ENCODE data around the gene COTL1. TPM values are rescaled to one million over a fixed set of nuclear protein-coding genes. Genes with fewer than 3 reads are reported as not detected.

The COTL1 gene
- polyA plus RNA-seq, 1 donor, result 60.8 TPM

- Histone ChIP-seq H3K27me3 (ENCODE audit: control insufficient read depth, insufficient read depth, low read length) (no peaks in the 10 kb centered on the region), H3K27ac (ENCODE audit: low read length) (no peak overlapping the region), H3K4me1 (ENCODE audit: control insufficient read depth, insufficient read depth, low read length) (no peaks in the 10 kb centered on the region), H3K36me3 (ENCODE audit: control insufficient read depth, insufficient read depth, low read length) (peaks cover 82% of the 10 kb centered on the region), H3K9me3 (ENCODE audit: control insufficient read depth, low read depth, low read length) (peaks cover 14% of the 10 kb centered on the region), H3K4me3 (ENCODE audit: low read length) (no peak overlapping the region)
- WGBS (ENCODE audit: insufficient coverage, low lambda C conversion rate), result no CpG with 5 or more reads among the region's 11 CpGs
- no peak for DNase-seq
These were observed 40.8 kb upstream of the COTL1 start for GRCh38 chr16:84658690-84659089.

GRCh38 chr16:84657229-84657837 lies 39.5 kb upstream of the COTL1 start:
- WGBS (ENCODE audit: insufficient coverage, low lambda C conversion rate), result no CpG with 5 or more reads among the region's 50 CpGs
- Histone ChIP-seq H3K4me3 (ENCODE audit: low read length) (no peak overlapping the region), H3K4me1 (ENCODE audit: control insufficient read depth, insufficient read depth, low read length) (no peaks in the 10 kb centered on the region), H3K36me3 (ENCODE audit: control insufficient read depth, insufficient read depth, low read length) (peaks cover 79% of the 10 kb centered on the region), H3K27me3 (ENCODE audit: control insufficient read depth, insufficient read depth, low read length) (no peaks in the 10 kb centered on the region), H3K27ac (ENCODE audit: low read length) (no peak overlapping the region), H3K9me3 (ENCODE audit: control insufficient read depth, low read depth, low read length) (peaks cover 14% of the 10 kb centered on the region)
- no peak for DNase-seq

- no peaks in the 10 kb centered on the region for H3K27me3 ChIP-seq (ENCODE audit: control insufficient read depth, insufficient read depth, low read length)
- peaks cover 76% of the 10 kb centered on the region for H3K36me3 ChIP-seq (ENCODE audit: control insufficient read depth, insufficient read depth, low read length)
- no peak overlapping the region for H3K4me3 ChIP-seq (ENCODE audit: low read length)
- peaks cover 11% of the 10 kb centered on the region for H3K9me3 ChIP-seq (ENCODE audit: control insufficient read depth, low read depth, low read length)
- no peak overlapping the region for H3K27ac ChIP-seq (ENCODE audit: low read length)
- no CpG with 5 or more reads among the region's 22 CpGs for WGBS (ENCODE audit: insufficient coverage, low lambda C conversion rate)
- H3K4me1 ChIP-seq (ENCODE audit: control insufficient read depth, insufficient read depth, low read length), result no peaks in the 10 kb centered on the region
- no peak for DNase-seq
These were observed 38.8 kb upstream of the COTL1 start for GRCh38 chr16:84656649-84657048.

GRCh38 chr16:84654998-84655397 lies 37.1 kb upstream of the COTL1 start:
- Histone ChIP-seq H3K9me3 (ENCODE audit: control insufficient read depth, low read depth, low read length) (peaks cover 9% of the 10 kb centered on the region), H3K4me1 (ENCODE audit: control insufficient read depth, insufficient read depth, low read length) (peaks cover 2% of the 10 kb centered on the region), H3K36me3 (ENCODE audit: control insufficient read depth, insufficient read depth, low read length) (peaks cover 70% of the 10 kb centered on the region), H3K27ac (ENCODE audit: low read length) (no peak overlapping the region), H3K27me3 (ENCODE audit: control insufficient read depth, insufficient read depth, low read length) (no peaks in the 10 kb centered on the region), H3K4me3 (ENCODE audit: low read length) (no peak overlapping the region)
- DNase-seq, result no peak
- WGBS (ENCODE audit: insufficient coverage, low lambda C conversion rate), result 100% methylated on average over 1 of the region's 6 CpGs

GRCh38 chr16:84654238-84654637 lies 36.4 kb upstream of the COTL1 start:
- no peak overlapping the region for H3K4me3 ChIP-seq (ENCODE audit: low read length)
- WGBS (ENCODE audit: insufficient coverage, low lambda C conversion rate), result no CpG with 5 or more reads among the region's 3 CpGs
- no peak for DNase-seq
- peaks cover 63% of the 10 kb centered on the region for H3K36me3 ChIP-seq (ENCODE audit: control insufficient read depth, insufficient read depth, low read length)
- H3K4me1 ChIP-seq (ENCODE audit: control insufficient read depth, insufficient read depth, low read length), result peaks cover 2% of the 10 kb centered on the region
- H3K27me3 ChIP-seq (ENCODE audit: control insufficient read depth, insufficient read depth, low read length), result no peaks in the 10 kb centered on the region
- H3K27ac ChIP-seq (ENCODE audit: low read length), result no peak overlapping the region
- H3K9me3 ChIP-seq (ENCODE audit: control insufficient read depth, low read depth, low read length), result peaks cover 9% of the 10 kb centered on the region

GRCh38 chr16:84652566-84652965 lies 34.7 kb upstream of the COTL1 start:
- no CpG with 5 or more reads among the region's 7 CpGs for WGBS (ENCODE audit: insufficient coverage, low lambda C conversion rate)
- no peaks in the 10 kb centered on the region for H3K27me3 ChIP-seq (ENCODE audit: control insufficient read depth, insufficient read depth, low read length)
- peaks cover 46% of the 10 kb centered on the region for H3K36me3 ChIP-seq (ENCODE audit: control insufficient read depth, insufficient read depth, low read length)
- no peak for DNase-seq
- H3K4me3 ChIP-seq (ENCODE audit: low read length), result no peak overlapping the region
- no peak overlapping the region for H3K27ac ChIP-seq (ENCODE audit: low read length)
- peaks cover 8% of the 10 kb centered on the region for H3K9me3 ChIP-seq (ENCODE audit: control insufficient read depth, low read depth, low read length)
- peaks cover 6% of the 10 kb centered on the region for H3K4me1 ChIP-seq (ENCODE audit: control insufficient read depth, insufficient read depth, low read length)

- H3K27ac ChIP-seq (ENCODE audit: low read length), result no peak overlapping the region
- peaks cover 8% of the 10 kb centered on the region for H3K4me1 ChIP-seq (ENCODE audit: control insufficient read depth, insufficient read depth, low read length)
- 84% methylated on average over 5 of the region's 20 CpGs for WGBS (ENCODE audit: insufficient coverage, low lambda C conversion rate)
- no peaks in the 10 kb centered on the region for H3K9me3 ChIP-seq (ENCODE audit: control insufficient read depth, low read depth, low read length)
- H3K36me3 ChIP-seq (ENCODE audit: control insufficient read depth, insufficient read depth, low read length), result peaks cover 37% of the 10 kb centered on the region
- H3K4me3 ChIP-seq (ENCODE audit: low read length), result no peak overlapping the region
- H3K27me3 ChIP-seq (ENCODE audit: control insufficient read depth, insufficient read depth, low read length), result peaks cover 3% of the 10 kb centered on the region
- DNase-seq, result peak in 1 of 2 donors; percentile 11
These were observed 32.4 kb upstream of the COTL1 start for GRCh38 chr16:84650062-84650991.

GRCh38 chr16:84649511-84649861 lies 31.6 kb upstream of the COTL1 start:
- peaks cover 31% of the 10 kb centered on the region for H3K36me3 ChIP-seq (ENCODE audit: control insufficient read depth, insufficient read depth, low read length)
- peak in 1 of 2 donors; percentile 21 for DNase-seq
- H3K27ac ChIP-seq (ENCODE audit: low read length), result no peak overlapping the region
- no CpG with 5 or more reads among the region's 11 CpGs for WGBS (ENCODE audit: insufficient coverage, low lambda C conversion rate)
- peaks cover 8% of the 10 kb centered on the region for H3K4me1 ChIP-seq (ENCODE audit: control insufficient read depth, insufficient read depth, low read length)
- H3K27me3 ChIP-seq (ENCODE audit: control insufficient read depth, insufficient read depth, low read length), result peaks cover 3% of the 10 kb centered on the region
- H3K9me3 ChIP-seq (ENCODE audit: control insufficient read depth, low read depth, low read length), result no peaks in the 10 kb centered on the region
- H3K4me3 ChIP-seq (ENCODE audit: low read length), result peak overlapping the region; percentile 73

GRCh38 chr16:84648595-84649510 lies 31.0 kb upstream of the COTL1 start:
- DNase-seq, result peak; percentile 28 to 62
- peaks cover 3% of the 10 kb centered on the region for H3K27me3 ChIP-seq (ENCODE audit: control insufficient read depth, insufficient read depth, low read length)
- WGBS (ENCODE audit: insufficient coverage, low lambda C conversion rate), result no CpG with 5 or more reads among the region's 96 CpGs
- peaks cover 8% of the 10 kb centered on the region for H3K4me1 ChIP-seq (ENCODE audit: control insufficient read depth, insufficient read depth, low read length)
- H3K36me3 ChIP-seq (ENCODE audit: control insufficient read depth, insufficient read depth, low read length), result peaks cover 26% of the 10 kb centered on the region
- H3K4me3 ChIP-seq (ENCODE audit: low read length), result peak overlapping the region; percentile 73
- H3K9me3 ChIP-seq (ENCODE audit: control insufficient read depth, low read depth, low read length), result no peaks in the 10 kb centered on the region
- H3K27ac ChIP-seq (ENCODE audit: low read length), result no peak overlapping the region

All from large intestine (tissue), 3 donors.